Endothelial cell (in vitro differentiated cells): ENCODE measurements around the gene KISS1. TPM values are rescaled to one million over a fixed set of nuclear protein-coding genes. Genes with fewer than 3 reads are reported as not detected.
A peak's percentile ranks its signal among the peaks of the same experiment; 100 is the strongest.

Experiments
- DNase-seq: peaks from one replicate; pipeline ENCODE4 v3.0.0; 2021; ENCODE audit warnings: low spot score
- H3K27ac Mint-ChIP-seq: one replicate; pipeline ENCODE4 v1.8.0; 2021; ENCODE audit warnings: mixed read lengths, inconsistent platforms; ENCODE audit not compliant: unreplicated experiment
- H3K27me3 Mint-ChIP-seq: one replicate; pipeline ENCODE4 v1.8.0; 2021; ENCODE audit warnings: mild to moderate bottlenecking, moderate library complexity, mixed read lengths, inconsistent platforms; ENCODE audit not compliant: unreplicated experiment
- H3K36me3 Mint-ChIP-seq: one replicate; pipeline ENCODE4 v1.8.0; 2021; ENCODE audit warnings: mild to moderate bottlenecking, low read depth, mixed read lengths, inconsistent platforms; ENCODE audit not compliant: unreplicated experiment
- H3K4me1 Mint-ChIP-seq: one replicate; pipeline ENCODE4 v1.8.0; 2021; ENCODE audit warnings: mild to moderate bottlenecking, mixed read lengths, inconsistent platforms; ENCODE audit not compliant: unreplicated experiment
- H3K4me3 Mint-ChIP-seq: one replicate; pipeline ENCODE4 v1.8.0; 2021; ENCODE audit warnings: mild to moderate bottlenecking, mixed read lengths, inconsistent platforms; ENCODE audit not compliant: unreplicated experiment
- H3K9me3 Mint-ChIP-seq: one replicate; pipeline ENCODE4 v1.8.0; 2021; ENCODE audit warnings: mixed read lengths, inconsistent platforms; ENCODE audit not compliant: unreplicated experiment
- total RNA-seq: library from RNA; stranded (reverse); fragmentation: NEBNext Ultra II Directional; extraction: Animal tissue kit (Norgen Biotek cat#: 25700); gene quantifications from one replicate; pipeline ENCODE4 v1.2.1, GENCODE V29; 2021; ENCODE audit not compliant: unreplicated experiment
- TF ChIP-seq, protein P1 (sequence below): fragments of 200-600 bp; sonication (generic); IDR thresholded peaks from one replicate; pipeline ENCODE4 v1.5.0; 2021; ENCODE audit warnings: antibody characterized with exemption; ENCODE audit not compliant: unreplicated experiment

The KISS1 gene
- total RNA-seq, 1 donor from 2014 or later, result not detected

DNA sequence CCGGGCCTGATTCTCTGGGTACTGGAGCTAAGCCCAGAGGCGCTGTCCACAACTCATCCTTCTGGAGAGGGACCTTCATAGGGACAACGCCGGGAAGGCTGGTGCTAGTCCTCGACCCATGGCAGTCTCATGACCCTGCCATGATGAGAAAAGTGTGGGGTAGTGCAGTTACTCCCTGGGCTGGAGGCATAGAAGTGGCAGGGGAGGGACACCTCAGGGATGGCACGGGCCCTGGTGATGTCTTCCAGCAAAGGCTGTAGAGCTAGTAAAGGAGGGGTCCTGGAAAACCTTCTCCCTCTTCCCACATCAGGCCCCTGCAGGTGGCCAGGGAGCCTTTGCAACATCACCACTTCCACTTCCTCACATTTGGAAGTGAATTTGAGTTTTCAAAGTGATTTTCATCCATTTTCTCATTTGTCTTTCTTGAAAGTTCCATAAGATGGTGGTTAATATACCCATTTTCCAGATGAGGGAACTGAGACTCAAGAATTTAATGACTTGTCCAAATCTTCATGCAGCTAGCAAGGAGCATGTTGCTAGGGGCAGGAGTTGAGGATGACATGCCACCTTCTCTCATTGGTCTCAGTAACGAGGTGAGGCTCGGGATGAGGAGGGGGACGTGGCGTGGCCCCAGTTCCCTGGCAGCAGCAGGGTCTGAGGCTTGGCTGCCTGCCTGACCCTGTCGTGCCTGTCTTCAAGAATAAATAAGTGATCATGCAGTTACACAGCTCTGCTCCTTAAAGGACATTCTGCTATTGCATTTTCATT lies 20.8 kb upstream of the KISS1 start:
- no peak overlapping the region for H3K4me3 Mint-ChIP-seq
- H3K36me3 Mint-ChIP-seq, result no peaks in the 10 kb centered on the region
- H3K4me1 Mint-ChIP-seq, result peaks cover 6% of the 10 kb centered on the region
- H3K27ac Mint-ChIP-seq, result no peak overlapping the region
- TF ChIP-seq, protein P1, sequence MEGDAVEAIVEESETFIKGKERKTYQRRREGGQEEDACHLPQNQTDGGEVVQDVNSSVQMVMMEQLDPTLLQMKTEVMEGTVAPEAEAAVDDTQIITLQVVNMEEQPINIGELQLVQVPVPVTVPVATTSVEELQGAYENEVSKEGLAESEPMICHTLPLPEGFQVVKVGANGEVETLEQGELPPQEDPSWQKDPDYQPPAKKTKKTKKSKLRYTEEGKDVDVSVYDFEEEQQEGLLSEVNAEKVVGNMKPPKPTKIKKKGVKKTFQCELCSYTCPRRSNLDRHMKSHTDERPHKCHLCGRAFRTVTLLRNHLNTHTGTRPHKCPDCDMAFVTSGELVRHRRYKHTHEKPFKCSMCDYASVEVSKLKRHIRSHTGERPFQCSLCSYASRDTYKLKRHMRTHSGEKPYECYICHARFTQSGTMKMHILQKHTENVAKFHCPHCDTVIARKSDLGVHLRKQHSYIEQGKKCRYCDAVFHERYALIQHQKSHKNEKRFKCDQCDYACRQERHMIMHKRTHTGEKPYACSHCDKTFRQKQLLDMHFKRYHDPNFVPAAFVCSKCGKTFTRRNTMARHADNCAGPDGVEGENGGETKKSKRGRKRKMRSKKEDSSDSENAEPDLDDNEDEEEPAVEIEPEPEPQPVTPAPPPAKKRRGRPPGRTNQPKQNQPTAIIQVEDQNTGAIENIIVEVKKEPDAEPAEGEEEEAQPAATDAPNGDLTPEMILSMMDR, result no peak
- no peaks in the 10 kb centered on the region for H3K9me3 Mint-ChIP-seq
- H3K27me3 Mint-ChIP-seq, result peaks cover 1% of the 10 kb centered on the region
- DNase-seq, result no peak

DNA sequence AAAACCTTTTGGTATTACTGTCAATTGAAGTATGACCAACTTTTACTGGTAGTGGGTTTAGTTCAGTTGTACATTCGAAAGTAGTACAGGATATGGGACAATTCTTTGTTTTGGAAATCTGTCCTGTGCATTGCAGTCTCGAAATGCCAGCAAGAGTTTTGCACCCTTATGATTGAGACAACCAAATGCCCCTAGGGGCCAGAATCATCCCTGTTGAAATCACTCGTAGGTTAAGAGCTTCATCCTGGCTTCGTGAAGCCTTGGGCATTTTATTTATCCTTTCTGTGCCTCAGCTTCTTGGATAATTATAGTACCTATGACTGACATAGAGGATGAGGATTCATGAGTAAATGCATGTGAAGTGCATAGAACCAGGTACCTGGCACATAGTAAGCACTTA lies 19.9 kb upstream of the KISS1 start:
- H3K27ac Mint-ChIP-seq, result no peak overlapping the region
- peaks cover 6% of the 10 kb centered on the region for H3K4me1 Mint-ChIP-seq
- no peaks in the 10 kb centered on the region for H3K9me3 Mint-ChIP-seq
- peaks cover 1% of the 10 kb centered on the region for H3K27me3 Mint-ChIP-seq
- DNase-seq, result no peak
- no peaks in the 10 kb centered on the region for H3K36me3 Mint-ChIP-seq
- no peak overlapping the region for H3K4me3 Mint-ChIP-seq
- TF ChIP-seq, protein P1, result no peak

DNA sequence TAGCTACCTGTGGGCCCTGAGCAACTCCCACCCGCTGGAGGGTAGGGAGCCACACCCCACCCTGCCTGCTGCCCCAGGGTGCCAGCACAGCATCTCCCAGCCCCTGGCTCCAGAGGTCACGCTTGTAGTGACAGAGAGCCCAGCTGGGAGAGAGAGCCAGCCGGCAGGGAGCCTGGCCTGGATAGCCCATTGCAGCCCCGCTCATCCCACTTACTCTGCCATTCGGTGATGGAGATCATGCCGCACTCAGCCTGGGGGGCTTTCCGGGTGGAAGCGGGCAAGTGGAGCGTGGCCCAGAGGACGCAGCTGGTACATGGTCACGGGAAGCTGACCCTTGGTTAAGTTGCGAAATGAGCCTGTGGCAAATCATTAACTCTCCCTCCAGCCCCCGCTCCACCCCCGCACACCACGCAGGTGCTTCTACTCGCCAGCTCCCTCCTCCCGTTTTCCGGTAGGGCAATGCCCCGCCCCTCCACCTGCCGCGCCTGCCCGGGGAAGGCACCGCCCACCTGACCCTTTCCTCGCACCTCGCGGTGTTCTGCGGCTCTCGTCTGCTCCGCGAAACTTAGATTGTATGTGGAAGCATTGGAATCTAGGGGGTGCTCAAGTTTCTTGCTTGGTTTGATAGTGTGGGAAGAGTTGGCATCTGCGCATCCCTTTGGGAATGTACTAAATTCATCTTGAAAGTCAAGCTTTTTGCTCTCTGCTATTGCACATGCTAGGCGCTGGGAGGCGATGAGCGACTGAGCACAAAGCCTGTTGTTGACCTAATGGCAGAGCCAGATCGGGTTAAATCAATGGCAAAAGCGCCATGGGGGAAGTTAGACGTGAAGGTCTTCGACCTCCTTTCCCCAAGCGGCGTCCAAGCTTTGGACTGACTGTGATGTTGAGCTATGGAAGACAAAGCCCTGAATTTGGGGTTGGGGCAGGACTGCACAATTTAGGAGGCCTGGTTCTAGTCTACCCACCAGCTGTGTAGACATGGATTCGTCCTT lies 17.7 kb upstream of the KISS1 start, which contains the start of gene GOLT1A:
TSS of gene GOLT1A (minus strand) at position 321 of the 995 bp plus-strand sequence. CDS start at position 239, 82 bp downstream.
- Mint-ChIP-seq H3K27ac (no peak within 1 kb of the TSS), H3K4me3 (peak within 1 kb of the TSS; percentile 70), H3K4me1 (peaks cover 3% of the 10 kb centered on the region), H3K36me3 (no peaks in the 10 kb centered on the region), H3K27me3 (peaks cover 3% of the 10 kb centered on the region), H3K9me3 (no peaks in the 10 kb centered on the region)
- TF ChIP-seq, protein P1, result peak; percentile 46
- peak; percentile 60 for DNase-seq

DNA sequence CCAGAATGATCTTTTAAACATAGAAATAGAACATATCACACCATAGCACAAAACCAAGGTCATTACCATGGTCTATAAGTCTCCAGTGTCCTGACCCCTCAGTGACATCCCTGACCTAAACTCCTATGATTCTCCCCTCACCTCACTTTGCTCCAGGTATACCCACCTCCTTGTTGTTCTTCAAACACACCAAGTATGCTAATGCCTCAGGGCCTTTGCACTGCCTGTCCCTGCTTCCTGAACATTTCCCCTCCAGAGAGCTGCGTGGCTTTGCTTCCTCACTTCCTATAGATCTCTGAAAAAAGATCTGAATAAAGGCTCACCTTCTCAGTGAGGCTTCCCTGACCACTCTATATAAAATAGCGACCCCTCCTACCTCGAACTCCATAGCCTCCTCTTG lies 16.4 kb upstream of the KISS1 start:
- DNase-seq, result no peak
- Mint-ChIP-seq H3K27ac (no peak overlapping the region), H3K27me3 (peaks cover 3% of the 10 kb centered on the region), H3K36me3 (no peaks in the 10 kb centered on the region), H3K9me3 (no peaks in the 10 kb centered on the region), H3K4me1 (peaks cover 4% of the 10 kb centered on the region), H3K4me3 (no peak overlapping the region)
- TF ChIP-seq, protein P1, result no peak
